Measurements from ENCODE around the gene LRFN2.

GRCh38 chr6:40369891-40370290, 217.3 kb downstream of the LRFN2 start:
- no peak for TF ChIP-seq CTCF (conservative IDR thresholded peaks at IDR 0.05 in 1 of 2, IDR thresholded peaks at IDR 0.05 in 1 of 2; ENCODE audit: extremely low read depth in 1 of 2, insufficient read depth in 1 of 2, low read depth in 1 of 2, low read length in 2 of 2)
- no peak for TF ChIP-seq EZH2 (IDR thresholded peaks at IDR 0.05; ENCODE audit: borderline replicate concordance, low read length)

Measured in mammary epithelial cell (primary cell).